OCI-LY7 (cell line): ENCODE measurements around the gene ATP6V0E1. TPM values are rescaled to one million over a fixed set of nuclear protein-coding genes. Genes with fewer than 3 reads are reported as not detected.

Experiments
- BruUV-seq: library from RNA; stranded (reverse); fragments of 400-500 nt; replicated peaks from 2 replicates; lab custom pipeline; 2021; lab: Mats Ljungman, UMichigan
- CTCF ChIA-PET: fragments of 300-600 bp; sonication (Branson Sonifier 250); formaldehyde crosslinking; loops from one replicate; lab custom pipeline; 2022; ENCODE audit warnings: antibody characterized with exemption; ENCODE audit not compliant: unreplicated experiment; lab: Charles Lee
- POLR2A ChIA-PET: fragments of 300-600 bp; sonication (Branson Sonifier 250); formaldehyde crosslinking; loops from one replicate; lab custom pipeline; 2022; ENCODE audit warnings: antibody characterized with exemption; lab: Charles Lee
- DNase-seq: peaks from one replicate; pipeline ENCODE4 v3.0.0-alpha.2; 2015; ENCODE audit warnings: low spot score
- H2AFZ ChIP-seq: fragments of 200-600 bp; sonication (generic), shearing (Covaris generic); 2 replicates; pipeline ENCODE4 v1.6.1; 2014; ENCODE audit warnings: mild to moderate bottlenecking, antibody characterized with exemption, low read length, moderate library complexity
- H3K27ac ChIP-seq: fragments of 200-600 bp; sonication (generic); 2 replicates; pipeline ENCODE4 v1.5.1; 2014; ENCODE audit warnings: mixed run types, low read depth, mild to moderate bottlenecking, moderate library complexity, low read length, inconsistent platforms; ENCODE audit not compliant: poor library complexity, severe bottlenecking
- H3K36me3 ChIP-seq: fragments of 200-600 bp; sonication (generic); 2 replicates; pipeline ENCODE4 v1.6.1; 2014; ENCODE audit warnings: mild to moderate bottlenecking, antibody characterized with exemption, low read length, moderate library complexity, mixed read lengths; ENCODE audit not compliant: insufficient read depth
- H3K4me1 ChIP-seq: fragments of 200-600 bp; sonication (generic); 2 replicates; pipeline ENCODE4 v1.5.1; 2014; ENCODE audit warnings: mild to moderate bottlenecking, low read length; ENCODE audit not compliant: insufficient read depth, poor library complexity, severe bottlenecking
- H3K4me2 ChIP-seq: fragments of 200-600 bp; sonication (generic); 2 replicates; pipeline ENCODE4 v1.6.1; 2014; ENCODE audit warnings: mild to moderate bottlenecking, low read length
- H3K4me3 ChIP-seq: fragments of 200-600 bp; sonication (generic); 2 replicates; pipeline ENCODE4 v1.5.1; 2014; ENCODE audit warnings: mild to moderate bottlenecking, low read depth, low read length; ENCODE audit not compliant: poor library complexity, severe bottlenecking
- H3K79me2 ChIP-seq: fragments of 200-600 bp; sonication (generic); 2 replicates; pipeline ENCODE4 v1.6.1; 2016; ENCODE audit warnings: low read depth, mild to moderate bottlenecking, low read length, moderate library complexity, mixed read lengths; ENCODE audit not compliant: insufficient read depth
- H3K9me2 ChIP-seq: fragments of 200-600 bp; sonication (generic); 2 replicates; pipeline ENCODE4 v1.6.1; 2016; ENCODE audit warnings: mild to moderate bottlenecking, low read length, mixed read lengths; ENCODE audit not compliant: insufficient read depth
- H3K9me3 ChIP-seq: fragments of 200-600 bp; sonication (generic); 2 replicates; pipeline ENCODE4 v1.6.1; 2014; ENCODE audit warnings: mild to moderate bottlenecking, mixed run types, low read length, mixed read lengths
- H4K20me1 ChIP-seq: fragments of 200-600 bp; sonication (generic); 2 replicates; pipeline ENCODE4 v1.6.1; 2014; ENCODE audit warnings: mild to moderate bottlenecking, antibody characterized with exemption, low read length, moderate library complexity, mixed read lengths; ENCODE audit not compliant: insufficient read depth
- CTCF ChIP-seq: fragments of 200-600 bp; sonication (generic); conservative IDR thresholded peaks from 2 replicates; pipeline ENCODE4 v1.5.1; 2014; ENCODE audit warnings: mild to moderate bottlenecking, antibody characterized with exemption, low read length, moderate library complexity, mixed read lengths
- EZH2phosphoT487 ChIP-seq: fragments of 200-600 bp; sonication (generic); IDR thresholded peaks from 2 replicates; pipeline ENCODE4 v1.6.1; 2018; ENCODE audit warnings: low read depth, borderline replicate concordance, mild to moderate bottlenecking, mixed run types, antibody characterized with exemption, low read length, moderate library complexity, mixed read lengths
- intact Hi-C: fragments of 100-400 bp; cut with micrococcal nuclease; formaldehyde crosslinking; loops from one replicate; pipeline ENCODE4 v1.10.0; 2022; ENCODE audit not compliant: unreplicated experiment
- total RNA-seq, 2 experiments: library from RNA; depleted of rRNA in 1 of 2; stranded (reverse); fragments of >200 nt in 1 of 2; shearing (Covaris generic) in 1 of 2; gene quantifications; 2 replicates each; pipeline ENCODE4 v1.2.3, GENCODE V29; 2014 to 2022

ATP6V0E1 gene
- total RNA-seq, 2 experiments from 2014 or later: 39.9 to 59.4 TPM

GRCh38 chr5:172969921-172970320 lies 13.7 kb upstream of the ATP6V0E1 start:
- Histone ChIP-seq H4K20me1 (no peaks in the 10 kb centered on the region), H3K9me2 (no peaks in the 10 kb centered on the region), H2AFZ (no peak overlapping the region), H3K36me3 (peaks cover 33% of the 10 kb centered on the region; the same call in 1 of the 2 replicates), H3K4me3 (no peak overlapping the region), H3K4me2 (no peak overlapping the region), H3K27ac (no peak overlapping the region), H3K9me3 (no peaks in the 10 kb centered on the region), H3K79me2 (no peaks in the 10 kb centered on the region), H3K4me1 (peaks cover 10% of the 10 kb centered on the region)
- BruUV-seq: no TSS peak
- DNase-seq: no peak
- intact Hi-C loops: no loop called here
- TF ChIP-seq EZH2phosphoT487: no peak
- no peak for TF ChIP-seq CTCF
- ChIA-PET POLR2A (no interaction called here), CTCF (no interaction called here)

- ChIA-PET POLR2A (interaction anchor here (0.6 to 2.1 kb wide), 3 partner anchors 13 to 324 kb away, joined by 3 to 8 read pairs (median 4); partner anchors contain the start of gene RPL26L1), CTCF (no interaction called here)
Observed at GRCh38 chr5:172971482-172971881, 12.1 kb upstream of the ATP6V0E1 start.

More at GRCh38 chr5:172971482-172971881, 12.1 kb upstream of the ATP6V0E1 start:
- Histone ChIP-seq H4K20me1 (no peaks in the 10 kb centered on the region), H3K27ac (no peak overlapping the region), H2AFZ (no peak overlapping the region), H3K36me3 (peaks cover 24% of the 10 kb centered on the region; the same call in 1 of the 2 replicates), H3K9me2 (no peaks in the 10 kb centered on the region), H3K4me2 (no peak overlapping the region), H3K9me3 (no peaks in the 10 kb centered on the region), H3K79me2 (no peaks in the 10 kb centered on the region), H3K4me3 (no peak overlapping the region), H3K4me1 (peaks cover 10% of the 10 kb centered on the region)
- BruUV-seq: no TSS peak
- TF ChIP-seq CTCF: no peak
- no peak for TF ChIP-seq EZH2phosphoT487
- no peak for DNase-seq
- intact Hi-C loops: no loop called here
